NCI-H226 (cell line): ENCODE measurements around the gene SHKBP1.
"Not testable (repeated sequence)": the region's sequence is repeated elsewhere in the genome, so short reads cannot be mapped to it uniquely, and the experiment has no call there.

Source experiments
- DNase-seq: peaks from one replicate; pipeline ENCODE4 v3.0.0-alpha.2; 2015

The SHKBP1 gene

GRCh38 chr19:40586611-40587010 is 9.9 kb downstream of the SHKBP1 start:
- DNase-seq = no peak

GRCh38 chr19:40588110-40588854 is 11.6 kb downstream of the SHKBP1 start:
- DNase-seq = peak; percentile 71

- no peak for DNase-seq
Measured at GRCh38 chr19:40588926-40589569, 12.4 kb downstream of the SHKBP1 start.

- no peak for DNase-seq
Measured at GRCh38 chr19:40589591-40590429, 13.1 kb downstream of the SHKBP1 start.

- DNase-seq = no peak
Measured at GRCh38 chr19:40590464-40591265, 14.0 kb downstream of the SHKBP1 start.

- DNase-seq = not testable (repeated sequence)
Measured at GRCh38 chr19:40591724-40592123, 15.1 kb downstream of the SHKBP1 start.

- DNase-seq = peak; percentile 26
Measured at GRCh38 chr19:40592170-40592569, 15.5 kb downstream of the SHKBP1 start.

- no peak for DNase-seq
Measured at GRCh38 chr19:40594255-40594654, 17.6 kb downstream of the SHKBP1 start.

GRCh38 chr19:40594657-40595091 is 18.0 kb downstream of the SHKBP1 start:
- DNase-seq = peak; percentile 49

GRCh38 chr19:40596608-40597328 is 20.1 kb downstream of the SHKBP1 start:
- DNase-seq = peak; percentile 64

- no peak for DNase-seq
Measured at GRCh38 chr19:40597329-40597838, 20.7 kb downstream of the SHKBP1 start.

GRCh38 chr19:40598121-40598917 is 21.6 kb downstream of the SHKBP1 start:
- DNase-seq = peak; percentile 80

GRCh38 chr19:40598918-40599307 is 22.2 kb downstream of the SHKBP1 start:
- no peak for DNase-seq

GRCh38 chr19:40599331-40599901 is 22.7 kb downstream of the SHKBP1 start:
- DNase-seq = peak; percentile 45

GRCh38 chr19:40599902-40600569 is 23.4 kb downstream of the SHKBP1 start:
- DNase-seq = no peak

GRCh38 chr19:40600570-40601133 is 24.0 kb downstream of the SHKBP1 start:
- DNase-seq = no peak

GRCh38 chr19:40601134-40601974 is 24.7 kb downstream of the SHKBP1 start, which contains the start of gene LTBP4:
Gene LTBP4 (plus strand): TSS chr19:40601369. CDS start chr19:40601388, 19 bp downstream.
- DNase-seq = no peak

GRCh38 chr19:40603071-40603388 is 26.4 kb downstream of the SHKBP1 start:
- no peak for DNase-seq
